ENCODE results near the gene ENHO.

Gene ENHO

GRCh38 chr9:34522971-34523797 lies at the start of gene ENHO:
Gene ENHO (minus strand): TSS chr9:34522990. CDS start chr9:34521695, 1,295 bp downstream.
- peak within 1 kb of the TSS; percentile 69 for H3K4me3 Mint-ChIP-seq
- H3K36me3 Mint-ChIP-seq: no peaks in the 10 kb centered on the region
- H3K4me1 Mint-ChIP-seq: peaks cover 19% of the 10 kb centered on the region
- H3K27me3 Mint-ChIP-seq: peaks cover 2% of the 10 kb centered on the region
- no peaks in the 10 kb centered on the region for H3K9me3 Mint-ChIP-seq
- H3K27ac Mint-ChIP-seq: no peak within 1 kb of the TSS

- H3K9me3 Mint-ChIP-seq: no peaks in the 10 kb centered on the region
- no peak overlapping the region for H3K4me3 Mint-ChIP-seq
- H3K4me1 Mint-ChIP-seq: peaks cover under 1% of the 10 kb centered on the region
- peaks cover 16% of the 10 kb centered on the region for H3K27me3 Mint-ChIP-seq
- H3K27ac Mint-ChIP-seq: no peak overlapping the region
- H3K36me3 Mint-ChIP-seq: no peaks in the 10 kb centered on the region
Measured at GRCh38 chr9:34572092-34572491, 49.3 kb upstream of the ENHO start.

- Mint-ChIP-seq H3K36me3 (no peaks in the 10 kb centered on the region), H3K9me3 (no peaks in the 10 kb centered on the region), H3K4me3 (no peak overlapping the region), H3K27ac (no peak overlapping the region), H3K4me1 (no peaks in the 10 kb centered on the region), H3K27me3 (peaks cover 14% of the 10 kb centered on the region)
Measured at GRCh38 chr9:34571481-34571810, 48.7 kb upstream of the ENHO start.

- H3K9me3 Mint-ChIP-seq: no peaks in the 10 kb centered on the region
- H3K4me1 Mint-ChIP-seq: no peaks in the 10 kb centered on the region
- no peak overlapping the region for H3K27ac Mint-ChIP-seq
- H3K4me3 Mint-ChIP-seq: no peak overlapping the region
- H3K27me3 Mint-ChIP-seq: peaks cover 9% of the 10 kb centered on the region
- no peaks in the 10 kb centered on the region for H3K36me3 Mint-ChIP-seq
Measured at GRCh38 chr9:34570809-34571480, 48.2 kb upstream of the ENHO start.

GRCh38 chr9:34570376-34570775 lies 47.6 kb upstream of the ENHO start:
- Mint-ChIP-seq H3K9me3 (no peaks in the 10 kb centered on the region), H3K36me3 (no peaks in the 10 kb centered on the region), H3K27me3 (peaks cover 6% of the 10 kb centered on the region), H3K27ac (no peak overlapping the region), H3K4me3 (no peak overlapping the region), H3K4me1 (no peaks in the 10 kb centered on the region)

- Mint-ChIP-seq H3K9me3 (no peaks in the 10 kb centered on the region), H3K27me3 (peaks cover 5% of the 10 kb centered on the region), H3K4me1 (no peaks in the 10 kb centered on the region), H3K36me3 (no peaks in the 10 kb centered on the region), H3K27ac (no peak overlapping the region), H3K4me3 (no peak overlapping the region)
Measured at GRCh38 chr9:34568774-34569173, 46.0 kb upstream of the ENHO start.

GRCh38 chr9:34568133-34568532 lies 45.3 kb upstream of the ENHO start:
- H3K36me3 Mint-ChIP-seq: no peaks in the 10 kb centered on the region
- no peaks in the 10 kb centered on the region for H3K4me1 Mint-ChIP-seq
- H3K4me3 Mint-ChIP-seq: no peak overlapping the region
- peaks cover 5% of the 10 kb centered on the region for H3K27me3 Mint-ChIP-seq
- H3K27ac Mint-ChIP-seq: no peak overlapping the region
- no peaks in the 10 kb centered on the region for H3K9me3 Mint-ChIP-seq

- no peak overlapping the region for H3K27ac Mint-ChIP-seq
- H3K27me3 Mint-ChIP-seq: peaks cover 5% of the 10 kb centered on the region
- no peak overlapping the region for H3K4me3 Mint-ChIP-seq
- no peaks in the 10 kb centered on the region for H3K36me3 Mint-ChIP-seq
- no peaks in the 10 kb centered on the region for H3K4me1 Mint-ChIP-seq
- H3K9me3 Mint-ChIP-seq: no peaks in the 10 kb centered on the region
Measured at GRCh38 chr9:34566972-34567371, 44.2 kb upstream of the ENHO start.

GRCh38 chr9:34566322-34566721 lies 43.5 kb upstream of the ENHO start:
- peaks cover 5% of the 10 kb centered on the region for H3K27me3 Mint-ChIP-seq

GRCh38 chr9:34565856-34566255 lies 43.1 kb upstream of the ENHO start:
- no peak overlapping the region for H3K4me3 Mint-ChIP-seq

More at GRCh38 chr9:34566322-34566721, 43.5 kb upstream of the ENHO start:
- H3K9me3 Mint-ChIP-seq: no peaks in the 10 kb centered on the region
- H3K4me1 Mint-ChIP-seq: no peaks in the 10 kb centered on the region
- H3K4me3 Mint-ChIP-seq: no peak overlapping the region
- H3K27ac Mint-ChIP-seq: no peak overlapping the region
- H3K36me3 Mint-ChIP-seq: no peaks in the 10 kb centered on the region

GRCh38 chr9:34564617-34565016 lies 41.8 kb upstream of the ENHO start:
- Mint-ChIP-seq H3K4me3 (no peak overlapping the region), H3K27ac (no peak overlapping the region), H3K9me3 (no peaks in the 10 kb centered on the region), H3K4me1 (no peaks in the 10 kb centered on the region), H3K27me3 (peaks cover 9% of the 10 kb centered on the region), H3K36me3 (no peaks in the 10 kb centered on the region)

More at GRCh38 chr9:34565856-34566255, 43.1 kb upstream of the ENHO start:
- no peaks in the 10 kb centered on the region for H3K4me1 Mint-ChIP-seq
- H3K36me3 Mint-ChIP-seq: no peaks in the 10 kb centered on the region
- no peaks in the 10 kb centered on the region for H3K9me3 Mint-ChIP-seq
- H3K27ac Mint-ChIP-seq: no peak overlapping the region
- peaks cover 5% of the 10 kb centered on the region for H3K27me3 Mint-ChIP-seq

GRCh38 chr9:34563262-34563661 lies 40.5 kb upstream of the ENHO start:
- no peak overlapping the region for H3K4me3 Mint-ChIP-seq
- no peaks in the 10 kb centered on the region for H3K4me1 Mint-ChIP-seq
- H3K27me3 Mint-ChIP-seq: peaks cover 11% of the 10 kb centered on the region
- no peak overlapping the region for H3K27ac Mint-ChIP-seq
- no peaks in the 10 kb centered on the region for H3K9me3 Mint-ChIP-seq
- no peaks in the 10 kb centered on the region for H3K36me3 Mint-ChIP-seq

GRCh38 chr9:34562135-34562745 lies 39.5 kb upstream of the ENHO start:
- peaks cover 14% of the 10 kb centered on the region for H3K27me3 Mint-ChIP-seq
- H3K4me3 Mint-ChIP-seq: no peak overlapping the region

GRCh38 chr9:34560599-34561214 lies 37.9 kb upstream of the ENHO start:
- no peak overlapping the region for H3K4me3 Mint-ChIP-seq
- no peaks in the 10 kb centered on the region for H3K9me3 Mint-ChIP-seq
- no peaks in the 10 kb centered on the region for H3K4me1 Mint-ChIP-seq
- peaks cover 16% of the 10 kb centered on the region for H3K27me3 Mint-ChIP-seq
- H3K27ac Mint-ChIP-seq: no peak overlapping the region
- H3K36me3 Mint-ChIP-seq: no peaks in the 10 kb centered on the region

More at GRCh38 chr9:34562135-34562745, 39.5 kb upstream of the ENHO start:
- Mint-ChIP-seq H3K27ac (no peak overlapping the region), H3K36me3 (no peaks in the 10 kb centered on the region), H3K4me1 (no peaks in the 10 kb centered on the region), H3K9me3 (no peaks in the 10 kb centered on the region)

- Mint-ChIP-seq H3K9me3 (no peaks in the 10 kb centered on the region), H3K27ac (no peak overlapping the region), H3K27me3 (peaks cover 14% of the 10 kb centered on the region), H3K4me3 (no peak overlapping the region), H3K36me3 (no peaks in the 10 kb centered on the region), H3K4me1 (no peaks in the 10 kb centered on the region)
Measured at GRCh38 chr9:34559624-34560455, 37.0 kb upstream of the ENHO start.

Data from activated naive CD4-positive, alpha-beta T cell treated with anti-CD3 and anti-CD28 coated beads, Interleukin-2, amount 50 U/mL, for 24 hours (primary cell).